GM12892 (cell line): Measurements from ENCODE around the gene CREBRF.
A peak's percentile ranks its signal among the peaks of the same experiment; 100 is the strongest.
"Not testable (repeated sequence)": the region's sequence is repeated elsewhere in the genome, so short reads cannot be mapped to it uniquely, and the experiment has no call there.

ENCODE experiments used
- DNase-seq: peaks from one replicate; pipeline ENCODE4 v3.0.0; 2011; ENCODE audit not compliant: insufficient read length
- FAIRE-seq: peaks from 2 replicates; lab custom pipeline; 2011; peaks lifted over from hg19 to GRCh38; lab: Jason Lieb, UNC
- POLR2A ChIP-seq: IDR thresholded peaks from 2 replicates; pipeline ENCODE4 v1.6.1; 2011; ENCODE audit warnings: low read depth, low read length, control low read depth
- POLR2AphosphoS5 ChIP-seq: IDR thresholded peaks from 2 replicates; pipeline ENCODE4 v1.6.1; 2011; ENCODE audit warnings: low read depth, low read length, control low read depth
- TAF1 ChIP-seq: IDR thresholded peaks from 2 replicates; pipeline ENCODE4 v1.6.1; 2011; ENCODE audit warnings: low read depth, mild to moderate bottlenecking, control low read depth, low read length, borderline replicate concordance

The CREBRF gene

DNA sequence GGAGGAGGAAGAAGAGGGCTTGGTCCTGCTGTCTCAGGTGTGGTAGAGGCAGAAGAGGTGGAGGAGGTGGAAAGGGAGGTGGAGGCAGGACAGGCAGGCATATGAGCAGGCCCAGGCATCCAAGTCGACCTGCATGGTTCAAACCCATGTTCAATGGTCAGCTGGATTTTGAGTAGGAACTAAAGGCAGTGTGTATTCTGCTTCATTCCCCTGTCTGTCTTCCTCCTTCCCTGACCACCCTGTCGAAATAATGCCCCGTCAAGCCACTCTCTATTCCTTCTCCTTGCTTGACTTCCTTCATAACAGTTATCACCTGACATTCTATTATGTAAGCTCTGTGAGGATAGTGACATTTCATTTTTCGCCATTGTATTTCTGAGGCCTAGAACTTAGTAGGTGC lies 37.8 kb upstream of the CREBRF start:
- no peak for DNase-seq
- no peak for FAIRE-seq
- no peak for TF ChIP-seq POLR2AphosphoS5
- TF ChIP-seq TAF1, result no peak
- TF ChIP-seq POLR2A, result no peak

DNA sequence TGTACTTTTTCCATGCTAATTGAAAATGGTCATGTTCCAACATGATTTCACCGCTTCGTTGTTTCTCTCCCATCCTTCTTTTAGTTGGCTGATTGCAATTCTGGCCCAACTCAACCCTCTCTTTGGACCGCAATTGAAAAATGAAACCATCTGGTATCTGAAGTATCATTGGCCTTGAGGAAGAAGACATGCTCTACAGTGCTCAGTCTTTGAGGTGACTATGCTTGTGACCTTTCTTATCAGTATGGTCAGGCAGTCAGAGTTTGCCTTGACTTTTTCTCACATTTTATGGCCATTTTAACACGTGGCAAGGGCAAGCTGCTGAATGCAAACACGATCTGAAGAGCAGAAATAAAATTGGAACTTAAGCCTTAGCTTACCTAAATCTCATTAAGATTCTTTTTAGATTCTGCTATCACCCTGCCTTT lies 36.0 kb upstream of the CREBRF start:
- DNase-seq, result no peak
- FAIRE-seq, result no peak
- TF ChIP-seq POLR2A, result no peak
- TF ChIP-seq TAF1, result no peak
- no peak for TF ChIP-seq POLR2AphosphoS5

DNA sequence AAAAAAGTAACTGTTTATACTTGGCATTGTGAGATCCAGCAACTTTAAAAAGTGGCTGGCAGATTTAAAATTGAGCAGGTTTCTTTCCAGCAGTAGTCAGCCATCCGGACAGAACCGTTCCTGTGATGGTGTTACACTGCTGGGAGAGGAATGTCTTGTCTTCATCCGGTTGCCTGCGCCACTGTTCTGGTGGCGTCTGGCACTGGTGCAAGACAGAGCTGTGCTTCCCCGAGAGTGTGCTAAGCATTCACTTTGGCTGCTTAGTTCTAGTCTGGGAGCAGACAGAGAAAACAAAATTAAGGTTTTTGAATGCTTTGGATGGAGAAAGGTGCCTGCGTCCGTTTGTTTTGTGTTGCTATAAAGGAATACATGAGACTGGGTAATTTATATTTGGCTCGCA lies 35.5 kb upstream of the CREBRF start:
- DNase-seq (no peak), FAIRE-seq (no peak)
- no peak for TF ChIP-seq TAF1
- TF ChIP-seq POLR2AphosphoS5, result no peak
- no peak for TF ChIP-seq POLR2A

DNA sequence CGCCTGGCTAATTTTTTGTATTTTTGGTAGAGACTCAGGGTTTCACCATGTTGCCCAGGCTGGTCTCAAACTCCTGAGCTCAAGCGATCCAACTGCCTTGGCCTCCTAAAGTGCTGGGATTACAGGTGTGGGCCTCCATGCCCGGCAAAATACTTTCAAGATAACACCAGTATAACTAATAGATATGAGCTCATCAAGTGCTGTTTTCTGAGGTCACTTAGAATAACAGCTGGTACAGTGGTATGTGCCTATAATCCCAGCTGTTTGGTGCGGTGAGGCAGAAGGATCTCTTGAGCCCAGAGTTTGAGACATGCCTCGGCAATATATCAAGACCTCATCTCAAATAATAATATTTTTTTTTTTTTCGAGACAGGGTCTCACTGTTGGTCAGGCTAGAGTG lies 30.5 kb upstream of the CREBRF start:
- FAIRE-seq, result no peak
- no peak for DNase-seq
- TF ChIP-seq TAF1 (no peak), POLR2A (no peak), POLR2AphosphoS5 (no peak)

DNA sequence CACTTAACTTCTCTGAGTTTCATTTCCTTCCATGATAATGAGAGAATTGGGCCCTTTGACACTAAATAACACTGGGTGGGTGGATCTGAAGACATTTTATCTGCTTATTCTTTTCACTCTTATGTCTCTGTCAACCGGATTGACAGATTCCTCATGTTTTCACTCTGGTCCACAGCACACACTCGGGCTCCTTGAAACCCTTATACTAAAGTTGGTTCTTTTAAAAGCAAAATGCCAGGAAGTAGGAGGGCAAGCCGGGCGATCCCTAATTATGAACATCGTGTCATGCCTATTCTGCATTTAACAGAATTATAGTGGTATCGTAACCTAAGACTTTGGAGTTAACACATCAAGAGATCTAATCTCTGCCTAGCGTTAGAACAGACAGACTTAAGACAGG lies 28.2 kb upstream of the CREBRF start:
- TF ChIP-seq POLR2A (no peak), POLR2AphosphoS5 (no peak), TAF1 (no peak)
- FAIRE-seq (no peak), DNase-seq (no peak)

DNA sequence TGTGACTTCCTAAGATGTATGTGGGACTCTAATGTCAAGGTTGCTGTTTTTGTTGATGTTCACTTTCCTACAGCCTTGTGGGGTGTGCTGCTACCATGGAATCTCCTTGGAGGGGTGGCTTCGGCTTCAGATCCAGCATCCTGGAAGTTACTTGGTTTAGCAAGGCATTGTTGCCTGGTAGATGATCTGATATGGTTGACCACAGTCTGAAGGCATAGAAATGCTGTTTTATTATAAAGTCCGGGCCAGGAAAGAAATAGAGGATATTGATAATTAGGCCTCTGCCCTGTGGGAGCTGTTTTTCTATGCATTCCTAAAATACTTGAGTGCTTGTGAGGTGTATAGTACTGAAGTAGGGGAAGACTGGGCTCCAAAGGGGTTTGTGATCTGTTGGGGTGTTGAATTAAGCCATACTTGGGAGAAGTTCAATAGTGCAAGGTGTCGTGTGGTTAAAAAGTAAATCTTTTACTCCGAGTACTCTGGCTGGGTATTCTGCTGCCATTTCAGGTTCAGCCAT lies 27.3 kb upstream of the CREBRF start:
- TF ChIP-seq POLR2A (no peak), TAF1 (no peak), POLR2AphosphoS5 (no peak)
- no peak for DNase-seq
- no peak for FAIRE-seq

DNA sequence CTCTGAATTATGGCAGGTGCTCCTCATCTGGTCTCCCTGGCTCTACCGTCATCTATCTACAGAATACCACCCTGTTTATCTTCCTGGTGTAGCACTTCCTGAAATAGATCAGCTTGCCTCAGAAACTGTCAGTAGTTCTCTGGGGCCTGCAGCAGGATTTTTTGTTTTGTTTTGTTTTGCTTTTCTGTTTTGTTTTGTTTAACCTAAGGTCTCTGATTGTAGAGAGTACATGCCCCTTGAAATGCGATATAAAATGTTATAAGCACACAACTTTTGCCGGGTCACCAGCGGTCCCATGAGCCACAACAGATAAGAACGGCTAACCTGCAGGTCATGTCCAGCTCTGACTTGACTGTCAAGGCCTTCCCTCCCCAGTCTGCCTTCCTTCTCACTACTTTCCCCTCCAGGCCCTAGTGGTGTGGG lies 26.6 kb upstream of the CREBRF start:
- DNase-seq (no peak), FAIRE-seq (no peak)
- no peak for TF ChIP-seq POLR2AphosphoS5
- TF ChIP-seq POLR2A, result no peak
- no peak for TF ChIP-seq TAF1

DNA sequence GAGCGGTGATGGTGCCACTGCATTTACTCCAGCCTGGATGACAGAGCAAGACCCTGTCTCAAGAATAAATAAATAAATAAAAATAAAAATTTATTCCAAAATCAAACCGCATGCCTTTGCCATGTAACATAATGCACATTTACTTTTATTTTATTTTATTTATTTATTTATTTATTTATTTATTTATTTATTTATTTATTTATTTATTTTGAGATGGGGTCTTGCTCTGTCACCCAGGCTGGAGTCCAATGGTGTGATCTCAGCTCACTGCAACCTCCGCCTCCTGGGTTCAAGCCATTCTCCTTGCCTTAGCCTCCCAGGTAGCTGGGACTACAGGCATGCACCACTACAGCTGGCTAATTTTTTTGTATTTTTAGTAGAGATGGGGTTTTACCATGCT lies 24.1 kb upstream of the CREBRF start:
- not testable (repeated sequence) for DNase-seq, FAIRE-seq

DNA sequence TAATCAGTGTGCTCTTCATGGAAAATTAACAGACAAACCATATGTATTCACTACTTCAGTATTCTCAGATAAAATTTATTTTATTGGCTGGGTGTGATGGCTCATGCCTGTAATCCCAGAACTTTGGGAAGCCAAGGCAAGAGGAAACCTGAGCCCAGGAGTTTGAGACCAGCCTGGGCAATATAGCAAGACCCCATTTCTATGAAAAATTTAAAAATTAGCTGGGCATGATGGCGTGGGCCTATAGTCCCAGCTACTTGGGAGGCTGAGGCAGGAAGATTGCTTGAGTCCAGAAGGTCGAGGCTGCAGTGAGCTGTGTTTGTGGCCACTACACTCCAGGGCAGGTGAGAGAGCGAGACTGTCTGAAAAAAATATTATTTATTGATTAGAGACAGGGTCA lies 23.4 kb upstream of the CREBRF start:
- FAIRE-seq, result no peak
- no peak for TF ChIP-seq POLR2AphosphoS5
- no peak for TF ChIP-seq POLR2A
- no peak for TF ChIP-seq TAF1

DNA sequence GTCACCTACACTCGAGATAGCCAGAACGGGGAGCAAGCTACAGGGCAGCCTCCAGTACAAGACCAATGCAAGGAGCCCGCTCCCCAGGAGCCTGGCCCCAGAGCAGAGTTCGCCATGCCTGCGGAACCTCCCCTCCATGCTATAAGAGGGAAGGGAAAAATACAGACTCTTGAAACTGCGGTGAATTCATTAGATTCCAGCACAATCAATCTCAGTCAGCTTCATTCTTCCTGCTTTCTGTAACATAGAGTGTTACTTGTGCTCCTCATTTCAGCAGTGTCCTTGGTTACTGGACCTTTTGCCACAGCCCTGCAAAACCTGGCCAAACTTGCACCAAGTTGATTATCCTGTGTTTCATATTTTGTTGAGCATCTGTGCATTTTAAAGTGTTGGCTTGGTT lies 22.2 kb upstream of the CREBRF start:
- DNase-seq (no peak), FAIRE-seq (no peak)
- TF ChIP-seq POLR2AphosphoS5 (no peak), POLR2A (no peak), TAF1 (no peak)

More for the DNA sequence above, 23.4 kb upstream of the CREBRF start:
- no peak for DNase-seq

DNA sequence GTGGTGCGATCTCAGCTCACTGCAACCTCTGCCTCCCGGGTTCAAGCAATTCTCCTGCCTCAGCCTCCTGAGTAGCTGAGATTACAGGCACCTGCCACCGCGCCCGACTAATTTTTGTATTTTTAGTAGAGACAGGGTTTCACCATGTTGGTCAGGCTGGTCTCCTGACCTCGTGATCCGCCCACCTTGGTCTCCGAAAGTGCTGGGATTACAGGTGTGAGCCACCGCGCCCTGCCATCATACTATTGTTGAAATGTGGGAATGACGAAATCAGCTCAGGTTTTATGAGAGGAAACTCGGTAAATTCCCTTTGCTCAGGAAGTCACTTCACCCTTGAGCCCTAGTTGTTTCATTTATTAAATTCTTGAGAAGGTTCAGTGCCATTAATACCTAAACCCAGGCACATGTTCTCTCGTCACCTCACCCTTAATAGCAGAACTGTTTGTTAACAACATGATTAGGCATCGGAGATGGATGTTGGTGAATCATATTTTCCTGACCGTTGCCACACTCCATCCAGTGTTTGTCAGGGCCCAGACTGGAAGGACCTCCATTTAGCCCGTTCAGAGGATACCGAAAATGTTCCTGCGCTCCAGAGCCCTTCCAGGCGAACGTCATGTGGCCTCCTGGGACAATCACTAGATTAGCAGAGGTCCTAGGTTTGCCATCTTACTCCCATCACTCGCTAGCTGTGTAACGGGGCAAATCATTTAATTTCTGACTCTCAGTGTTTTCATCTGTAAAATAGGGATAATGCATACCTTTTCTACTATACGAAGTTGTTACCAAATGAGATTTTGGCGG lies 20.0 kb upstream of the CREBRF start:
- DNase-seq (no peak), FAIRE-seq (peak; percentile 36)
- peak; percentile 56 for TF ChIP-seq POLR2A
- 0 out of 2 replicates have a peak, but pooled peaks have one; percentile 29 for TF ChIP-seq POLR2AphosphoS5
- no peak for TF ChIP-seq TAF1

DNA sequence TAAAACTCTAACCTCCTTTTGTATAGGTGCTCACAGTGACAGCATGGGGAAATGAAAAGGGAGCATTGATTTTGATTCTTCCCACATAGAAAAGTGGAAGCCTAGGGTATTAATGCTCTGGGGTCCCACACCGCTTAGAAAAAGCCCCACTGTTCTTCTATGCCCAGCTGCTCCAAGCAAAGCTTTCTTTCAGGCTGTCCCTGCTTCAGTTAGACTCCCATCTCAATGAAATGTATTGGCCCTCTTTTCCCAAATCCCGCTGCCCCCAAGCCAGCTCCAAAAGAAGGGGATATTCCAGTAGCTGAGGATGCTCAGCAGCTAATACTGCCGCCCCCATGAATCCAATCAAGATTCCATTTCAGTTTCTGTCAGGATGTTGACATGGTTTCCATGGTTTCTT lies 17.0 kb upstream of the CREBRF start:
- FAIRE-seq (no peak), DNase-seq (no peak)
- no peak for TF ChIP-seq POLR2AphosphoS5
- TF ChIP-seq TAF1, result no peak
- no peak for TF ChIP-seq POLR2A
